ENCODE measurements around the gene ROBO1. TPM values are rescaled to one million over a fixed set of nuclear protein-coding genes. Genes with fewer than 3 reads are reported as not detected.
A peak's percentile ranks its signal among the peaks of the same experiment; 100 is the strongest.

The ROBO1 gene
- total RNA-seq, 1 donor from 2014 or later, result 20.8 TPM

DNA sequence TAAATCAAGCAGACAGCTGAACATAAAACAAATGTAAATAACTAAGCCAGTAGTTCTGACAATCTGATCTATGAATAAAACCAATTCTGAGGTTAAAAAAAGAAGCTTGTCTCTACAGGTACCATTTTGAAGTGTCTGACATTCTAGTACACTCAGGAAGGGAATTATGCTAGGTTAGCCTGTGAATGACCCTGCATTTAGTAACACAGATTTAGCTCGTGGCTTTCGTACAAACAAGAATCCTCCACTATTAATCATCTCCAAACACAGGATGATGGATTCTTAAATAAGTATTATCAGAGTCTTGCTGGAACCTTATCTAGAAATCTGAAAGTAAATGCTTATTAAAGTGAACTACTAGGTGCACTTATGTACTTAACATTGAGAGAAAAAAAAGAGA is 1120.1 kb downstream of the ROBO1 start:
- no peak for FAIRE-seq
- TF ChIP-seq CTCF (IDR thresholded peaks at IDR 0.05; ENCODE audit: insufficient read depth, low read length, severe bottlenecking), result no peak
- no peak overlapping the region for H3K4me3 ChIP-seq (ENCODE audit: low read depth, low read length)
- no peaks in the 10 kb centered on the region for H3K27me3 ChIP-seq (ENCODE audit: control insufficient read depth, insufficient read depth, low read length)
- no peaks in the 10 kb centered on the region for H3K36me3 ChIP-seq (ENCODE audit: control insufficient read depth, insufficient read depth, low read length)
- peak; percentile 75 for DNase-seq (ENCODE audit: low read depth)

GRCh38 chr3:78645628-78646310 is 1122.0 kb downstream of the ROBO1 start:
- Histone ChIP-seq H3K4me3 (ENCODE audit: low read depth, low read length) (no peak overlapping the region), H3K36me3 (ENCODE audit: control insufficient read depth, insufficient read depth, low read length) (no peaks in the 10 kb centered on the region), H3K27me3 (ENCODE audit: control insufficient read depth, insufficient read depth, low read length) (no peaks in the 10 kb centered on the region)
- TF ChIP-seq CTCF (IDR thresholded peaks at IDR 0.05; ENCODE audit: insufficient read depth, low read length, severe bottlenecking), result peak; percentile 62
- DNase-seq (ENCODE audit: low read depth) (peak; percentile 89), FAIRE-seq (no peak)

DNA sequence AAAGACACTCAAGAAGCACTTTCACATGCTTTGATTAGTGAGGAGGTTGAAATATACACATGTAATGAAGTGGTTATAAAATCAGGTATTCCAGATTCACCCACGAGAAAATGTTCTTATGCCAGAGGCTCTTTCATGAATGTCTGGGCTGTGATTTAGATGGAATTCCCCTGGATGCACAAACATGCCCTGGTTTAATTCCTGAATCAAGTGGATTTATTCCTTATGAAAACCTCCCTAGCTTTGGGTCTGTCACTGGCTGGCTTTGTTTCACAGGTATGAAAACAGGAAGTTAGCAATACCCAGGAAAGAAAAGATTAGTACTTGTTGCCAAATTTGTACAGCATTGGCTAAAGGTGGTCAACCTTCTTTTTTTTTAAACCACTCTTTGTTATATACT is 1123.0 kb downstream of the ROBO1 start:
- no peaks in the 10 kb centered on the region for H3K36me3 ChIP-seq (ENCODE audit: control insufficient read depth, insufficient read depth, low read length)
- TF ChIP-seq CTCF (IDR thresholded peaks at IDR 0.05; ENCODE audit: insufficient read depth, low read length, severe bottlenecking), result no peak
- DNase-seq (ENCODE audit: low read depth) (peak; percentile 56), FAIRE-seq (no peak)
- H3K27me3 ChIP-seq (ENCODE audit: control insufficient read depth, insufficient read depth, low read length), result no peaks in the 10 kb centered on the region
- no peak overlapping the region for H3K4me3 ChIP-seq (ENCODE audit: low read depth, low read length)

GRCh38 chr3:78642226-78643035 is 1125.4 kb downstream of the ROBO1 start:
- FAIRE-seq, result no peak

GRCh38 chr3:78641703-78642102 is 1126.1 kb downstream of the ROBO1 start:
- DNase-seq (ENCODE audit: low read depth), result peak; percentile 89
- no peak for FAIRE-seq
- no peaks in the 10 kb centered on the region for H3K36me3 ChIP-seq (ENCODE audit: control insufficient read depth, insufficient read depth, low read length)
- no peak for TF ChIP-seq CTCF (IDR thresholded peaks at IDR 0.05; ENCODE audit: insufficient read depth, low read length, severe bottlenecking)
- no peaks in the 10 kb centered on the region for H3K27me3 ChIP-seq (ENCODE audit: control insufficient read depth, insufficient read depth, low read length)
- H3K4me3 ChIP-seq (ENCODE audit: low read depth, low read length), result no peak overlapping the region

More at GRCh38 chr3:78642226-78643035, 1125.4 kb downstream of the ROBO1 start:
- no peaks in the 10 kb centered on the region for H3K36me3 ChIP-seq (ENCODE audit: control insufficient read depth, insufficient read depth, low read length)
- TF ChIP-seq CTCF (IDR thresholded peaks at IDR 0.05; ENCODE audit: insufficient read depth, low read length, severe bottlenecking), result no peak
- H3K27me3 ChIP-seq (ENCODE audit: control insufficient read depth, insufficient read depth, low read length), result no peaks in the 10 kb centered on the region
- no peak for DNase-seq (ENCODE audit: low read depth)
- H3K4me3 ChIP-seq (ENCODE audit: low read depth, low read length), result no peak overlapping the region

Measured in bronchial epithelial cell (primary cell).